Heart left ventricle (tissue), 13 donors: ENCODE measurements around the gene NRCAM.

Source experiments
- CTCF ChIP-seq, 12 donors: fragments of 200-600 bp; sonication (generic) in 4 of 12; IDR thresholded peaks; one replicate each; pipeline versions ENCODE4 v1.5.0 to v1.8.0; 2018 to 2022; ENCODE audit warnings: antibody characterized with exemption in 12 of 12, mild to moderate bottlenecking in 5 of 12
- POLR2A ChIP-seq, 2 donors: fragments of 450-650 bp; IDR thresholded peaks; one replicate each; pipeline ENCODE4 v1.6.1; 2017; ENCODE audit warnings: antibody characterized with exemption in 2 of 2, mild to moderate bottlenecking in 2 of 2, moderate library complexity in 2 of 2
- donor health status: ischemic (EF 13 %, LVEDD 7.1; RV severe dilation, severe dysfunction).
- donor health status: DM: no; HTN: yes; CAD: no.
- donor health status: DM: no; HTN: no; CAD: no.
- donor health status: ischemic (EF 25% LVEDD 6.9; RV normal size, moderate dysfunction).
- donor health status: ischemic (EF 25% LVEDD 5.7; RV mildly dilated, moderate dysfunction).
- donor health status: ischemic (EF 35%, LVEDD 5.7; RV mildly dilated, moderate dysfunction).
- donor health status: nonischemic (EF 11% LVEDD 7.7; RV severe dilation, severe dysfunction).
- donor health status: DM: yes; HTN: yes; CAD: no.
- donor health status: PGD.
- donor health status: ischemic (EF 29% LVEDD 5.4; RV normal size, mild dysfunction).
- donor health status: nonischemic (EF 23%, LVEDD 6.1; RV moderate dilation, normal function).

DNA sequence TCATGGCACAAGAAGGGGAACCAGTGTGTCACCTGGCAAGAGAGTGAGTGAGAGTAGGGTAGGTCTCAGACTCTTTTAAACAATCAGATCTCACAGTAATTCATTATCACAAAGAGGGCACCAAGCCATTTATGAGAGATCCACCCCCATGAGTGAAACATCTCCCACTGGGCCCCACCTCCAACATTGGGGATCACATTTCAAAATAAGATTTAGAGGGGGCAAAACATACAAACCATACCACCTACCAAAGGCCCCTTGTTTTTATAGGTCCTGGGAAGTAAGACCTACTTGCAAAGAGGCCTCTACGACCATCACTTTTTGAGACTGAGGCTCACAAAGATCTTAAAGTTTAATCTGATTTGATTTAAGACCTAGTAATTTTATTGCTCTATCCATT lies 134.9 kb downstream of the NRCAM start:
- TF ChIP-seq POLR2A (IDR thresholded peaks at IDR 0.05) = no peak
- TF ChIP-seq CTCF (IDR thresholded peaks at IDR 0.05) = no peak
